H9 (cell line): ENCODE data around the gene GCNA. TPM values are rescaled to one million over a fixed set of nuclear protein-coding genes. Genes with fewer than 3 reads are reported as not detected.

Source experiments
- DNase-seq: peaks from one replicate; pipeline ENCODE4 v3.0.0-alpha.2; 2017
- H2AFZ ChIP-seq: one replicate; pipeline ENCODE4 v1.6.1; 2013; ENCODE audit warnings: mild to moderate bottlenecking, low read length, control low read depth, moderate library complexity
- H2AK5ac ChIP-seq: 2 replicates; pipeline ENCODE4 v1.6.1; 2013; ENCODE audit warnings: low read length, control low read depth, mixed read lengths; ENCODE audit not compliant: insufficient read length
- H2BK120ac ChIP-seq: one replicate; pipeline ENCODE4 v1.6.1; 2013; ENCODE audit warnings: low read depth, mild to moderate bottlenecking, low read length, control low read depth, inconsistent platforms; ENCODE audit not compliant: poor library complexity, severe bottlenecking
- H2BK12ac ChIP-seq: 2 replicates; pipeline ENCODE4 v1.6.1; 2013; ENCODE audit warnings: low read length, control low read depth, mixed read lengths, low read depth; ENCODE audit not compliant: insufficient read length
- H2BK15ac ChIP-seq: 2 replicates; pipeline ENCODE4 v1.6.1; 2013; ENCODE audit warnings: low read depth, low read length, control low read depth
- H2BK20ac ChIP-seq: one replicate; pipeline ENCODE4 v1.6.1; 2013; ENCODE audit warnings: low read depth, mild to moderate bottlenecking, low read length, control low read depth, inconsistent platforms; ENCODE audit not compliant: poor library complexity, severe bottlenecking
- H2BK5ac ChIP-seq: 2 replicates; pipeline ENCODE4 v1.6.1; 2013; ENCODE audit warnings: low read length, control low read depth, mixed read lengths; ENCODE audit not compliant: insufficient read length
- H3K14ac ChIP-seq: 2 replicates; pipeline ENCODE4 v1.6.1; 2013; ENCODE audit warnings: low read length, control low read depth; ENCODE audit not compliant: insufficient read depth
- H3K18ac ChIP-seq: 2 replicates; pipeline ENCODE4 v1.6.1; 2013; ENCODE audit warnings: low read depth, mild to moderate bottlenecking, mixed read lengths, low read length, control low read depth; ENCODE audit not compliant: insufficient read length
- H3K23ac ChIP-seq: 2 replicates; pipeline ENCODE4 v1.6.1; 2013; ENCODE audit warnings: low read length, control low read depth, mixed read lengths, low read depth; ENCODE audit not compliant: insufficient read length
- H3K23me2 ChIP-seq: 2 replicates; pipeline ENCODE4 v1.6.1; 2013; ENCODE audit warnings: low read depth, mild to moderate bottlenecking, mixed read lengths, low read length, control low read depth; ENCODE audit not compliant: insufficient read length, poor library complexity, severe bottlenecking
- H3K27ac ChIP-seq: 2 replicates; pipeline ENCODE4 v1.5.1; 2013; ENCODE audit warnings: low read length, control low read depth, mixed read lengths, low read depth; ENCODE audit not compliant: insufficient read length
- H3K27me3 ChIP-seq: 2 replicates; pipeline ENCODE4 v1.6.1; 2013; ENCODE audit warnings: low read length, control low read depth, inconsistent platforms; ENCODE audit not compliant: insufficient read depth
- H3K4ac ChIP-seq: 2 replicates; pipeline ENCODE4 v1.6.1; 2013; ENCODE audit warnings: low read depth, mild to moderate bottlenecking, control low read depth, inconsistent platforms, low read length, moderate library complexity
- H3K4me1 ChIP-seq: 2 replicates; pipeline ENCODE4 v1.6.1; 2013; ENCODE audit warnings: low read length, control low read depth, inconsistent platforms; ENCODE audit not compliant: insufficient read depth
- H3K4me2 ChIP-seq: 2 replicates; pipeline ENCODE4 v1.6.1; 2013; ENCODE audit warnings: low read length, control low read depth, mixed read lengths; ENCODE audit not compliant: insufficient read length, insufficient read depth
- H3K56ac ChIP-seq: 2 replicates; pipeline ENCODE4 v1.6.1; 2013; ENCODE audit warnings: low read depth, mild to moderate bottlenecking, mixed read lengths, low read length, control low read depth; ENCODE audit not compliant: insufficient read length
- H3K79me1 ChIP-seq: 2 replicates; pipeline ENCODE4 v1.6.1; 2013; ENCODE audit warnings: low read depth, mild to moderate bottlenecking, moderate library complexity, low read length, control low read depth, inconsistent platforms; ENCODE audit not compliant: insufficient read depth, poor library complexity, severe bottlenecking
- H3K79me2 ChIP-seq: 2 replicates; pipeline ENCODE4 v1.6.1; 2013; ENCODE audit warnings: low read length, control low read depth, inconsistent platforms; ENCODE audit not compliant: insufficient read depth
- H3K9ac ChIP-seq: 2 replicates; pipeline ENCODE4 v1.6.1; 2013; ENCODE audit warnings: low read length, control low read depth, mixed read lengths; ENCODE audit not compliant: insufficient read length; ENCODE audit errors: extremely low read depth
- H3K9me3 ChIP-seq: one replicate; pipeline ENCODE4 v1.6.1; 2013; ENCODE audit warnings: low read depth, low read length, inconsistent platforms; ENCODE audit not compliant: control insufficient read depth
- H3T11ph ChIP-seq: one replicate; pipeline ENCODE4 v1.6.1; 2013; ENCODE audit warnings: mild to moderate bottlenecking, low read length, control low read depth, inconsistent platforms
- H4K20me1 ChIP-seq: one replicate; pipeline ENCODE4 v1.6.1; 2013; ENCODE audit not compliant: control insufficient read depth, insufficient read length, insufficient read depth
- H4K5ac ChIP-seq: 2 replicates; pipeline ENCODE4 v1.6.1; 2013; ENCODE audit warnings: low read depth, mild to moderate bottlenecking, mixed read lengths, low read length, control low read depth; ENCODE audit not compliant: insufficient read length
- H4K8ac ChIP-seq: replicated peaks from 2 replicates; pipeline ENCODE4 v1.6.1; 2013; ENCODE audit warnings: low read length, control low read depth, mixed read lengths, low read depth; ENCODE audit not compliant: insufficient read length
- H4K91ac ChIP-seq: 2 replicates; pipeline ENCODE4 v1.6.1; 2013; ENCODE audit warnings: low read depth, mild to moderate bottlenecking, moderate library complexity, mixed read lengths, low read length, control low read depth; ENCODE audit not compliant: insufficient read length
- H3K27ac Mint-ChIP-seq, 3 experiments: 2 replicates in 2 of 3; 3 replicates in 1 of 3; pipeline ENCODE4 v1.8.0; 2020 to 2021; ENCODE audit warnings: mixed read lengths in 3 of 3, mild to moderate bottlenecking in 1 of 3, moderate library complexity in 1 of 3
- H3K27me3 Mint-ChIP-seq: 2 replicates; pipeline ENCODE4 v1.8.0; 2021; ENCODE audit warnings: low read depth, mild to moderate bottlenecking, moderate library complexity, mixed read lengths
- H3K36me3 Mint-ChIP-seq, 3 experiments: 2 replicates in 2 of 3; 3 replicates in 1 of 3; pipeline ENCODE4 v1.8.0; 2020 to 2021; ENCODE audit warnings: low read depth in 3 of 3, mixed read lengths in 3 of 3; ENCODE audit not compliant: insufficient read depth in 1 of 3
- H3K4me1 Mint-ChIP-seq, 2 experiments: 2 replicates each; pipeline ENCODE4 v1.8.0; 2020; ENCODE audit warnings: mixed read lengths in 2 of 2
- H3K4me3 Mint-ChIP-seq, 2 experiments: 2 replicates in 1 of 2; 3 replicates in 1 of 2; pipeline ENCODE4 v1.8.0; 2020 to 2021; ENCODE audit warnings: mild to moderate bottlenecking in 2 of 2, mixed read lengths in 2 of 2, moderate library complexity in 1 of 2
- H3K9me3 Mint-ChIP-seq, 2 experiments: 2 replicates in 1 of 2; 3 replicates in 1 of 2; pipeline ENCODE4 v1.8.0; 2020; ENCODE audit warnings: mild to moderate bottlenecking in 2 of 2, mixed read lengths in 2 of 2, moderate library complexity in 1 of 2
- WGBS: extraction: QIAGEN DNeasy Blood & Tissue Kit; methylation state at CpG from one replicate; pipeline ENCODE4 v1.1.7; 2013; ENCODE audit warnings: missing lambda C conversion rate, low lambda C conversion rate, mixed read lengths; ENCODE audit not compliant: insufficient read length; ENCODE audit errors: extremely low coverage; 5-methylcytosine and 5-hydroxymethylcytosine counted together
- total RNA-seq: library from RNA; stranded (reverse); gene quantifications from 2 replicates; pipeline ENCODE4 v1.2.1, GENCODE V29; 2021
- TF ChIP-seq, protein P1 (sequence below): fragments of 200-600 bp; sonication (generic); conservative IDR thresholded peaks from 3 replicates; pipeline ENCODE4 v1.8.0; 2021; ENCODE audit warnings: antibody characterized with exemption, mild to moderate bottlenecking

GCNA gene
- total RNA-seq, 1 experiment from 2014 or later, result 0.96 TPM

DNA sequence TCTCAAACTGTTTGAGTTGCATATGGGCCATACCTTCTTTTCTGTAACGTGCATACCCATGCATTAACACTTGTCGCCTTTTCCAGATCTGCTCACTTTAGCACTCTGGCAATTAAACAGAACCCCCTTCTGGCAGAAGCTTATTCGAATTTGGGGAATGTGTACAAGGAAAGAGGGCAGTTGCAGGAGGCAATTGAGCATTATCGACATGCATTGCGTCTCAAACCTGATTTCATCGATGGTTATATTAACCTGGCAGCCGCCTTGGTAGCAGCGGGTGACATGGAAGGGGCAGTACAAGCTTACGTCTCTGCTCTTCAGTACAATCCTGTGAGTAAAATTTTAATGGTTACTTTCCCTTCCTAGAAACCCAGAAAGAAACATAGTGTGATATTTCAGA, 40.5 kb upstream of the GCNA start:
- no peak overlapping the region for H2BK20ac ChIP-seq
- Mint-ChIP-seq H3K9me3 (peaks cover 59 to 61% of the 10 kb centered on the region in 2 experiments), H3K36me3 (peaks cover 30 to 58% (median 30%) of the 10 kb centered on the region in 3 experiments), H3K27me3 (no peaks in the 10 kb centered on the region), H3K4me1 (peaks cover 21 to 27% of the 10 kb centered on the region in 2 experiments), H3K27ac (no peak overlapping the region), H3K4me3 (no peak overlapping the region)
- no peak overlapping the region for H2BK15ac ChIP-seq
- H2BK5ac ChIP-seq, result no peak overlapping the region
- H3K23me2 ChIP-seq, result peaks cover 8% of the 10 kb centered on the region
- H3K27me3 ChIP-seq, result no peaks in the 10 kb centered on the region
- H2BK12ac ChIP-seq, result no peak overlapping the region
- H3K4ac ChIP-seq, result no peak overlapping the region
- no peak overlapping the region for H2AK5ac ChIP-seq
- H2AFZ ChIP-seq, result no peak overlapping the region
- H3K56ac ChIP-seq, result no peak overlapping the region
- no peak overlapping the region for H4K91ac ChIP-seq
- TF ChIP-seq, protein P1, sequence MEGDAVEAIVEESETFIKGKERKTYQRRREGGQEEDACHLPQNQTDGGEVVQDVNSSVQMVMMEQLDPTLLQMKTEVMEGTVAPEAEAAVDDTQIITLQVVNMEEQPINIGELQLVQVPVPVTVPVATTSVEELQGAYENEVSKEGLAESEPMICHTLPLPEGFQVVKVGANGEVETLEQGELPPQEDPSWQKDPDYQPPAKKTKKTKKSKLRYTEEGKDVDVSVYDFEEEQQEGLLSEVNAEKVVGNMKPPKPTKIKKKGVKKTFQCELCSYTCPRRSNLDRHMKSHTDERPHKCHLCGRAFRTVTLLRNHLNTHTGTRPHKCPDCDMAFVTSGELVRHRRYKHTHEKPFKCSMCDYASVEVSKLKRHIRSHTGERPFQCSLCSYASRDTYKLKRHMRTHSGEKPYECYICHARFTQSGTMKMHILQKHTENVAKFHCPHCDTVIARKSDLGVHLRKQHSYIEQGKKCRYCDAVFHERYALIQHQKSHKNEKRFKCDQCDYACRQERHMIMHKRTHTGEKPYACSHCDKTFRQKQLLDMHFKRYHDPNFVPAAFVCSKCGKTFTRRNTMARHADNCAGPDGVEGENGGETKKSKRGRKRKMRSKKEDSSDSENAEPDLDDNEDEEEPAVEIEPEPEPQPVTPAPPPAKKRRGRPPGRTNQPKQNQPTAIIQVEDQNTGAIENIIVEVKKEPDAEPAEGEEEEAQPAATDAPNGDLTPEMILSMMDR, result no peak
- H3K4me1 ChIP-seq, result no peaks in the 10 kb centered on the region; the same call in 1 of the 2 replicates
- H3T11ph ChIP-seq, result no peak overlapping the region
- no peak for DNase-seq
- no peak overlapping the region for H3K23ac ChIP-seq
- WGBS, result no CpG with 5 or more reads among the region's 9 CpGs
- H3K14ac ChIP-seq, result no peak overlapping the region
- H4K20me1 ChIP-seq, result no peaks in the 10 kb centered on the region
- H3K79me1 ChIP-seq, result no peaks in the 10 kb centered on the region
- H3K79me2 ChIP-seq, result peaks cover 47% of the 10 kb centered on the region; the same call in 1 of the 2 replicates
- no peak overlapping the region for H3K18ac ChIP-seq
- no peak overlapping the region for H4K8ac ChIP-seq
- no peak overlapping the region for H3K9ac ChIP-seq
- H4K5ac ChIP-seq, result no peak overlapping the region
- peaks cover 44% of the 10 kb centered on the region for H3K9me3 ChIP-seq
- H2BK120ac ChIP-seq, result no peak overlapping the region
- H3K27ac ChIP-seq, result no peak overlapping the region
- H3K4me2 ChIP-seq, result no peak overlapping the region
